T-helper 17 cell (primary cell): ENCODE results near the gene GTF2H1. TPM values are rescaled to one million over a fixed set of nuclear protein-coding genes. Genes with fewer than 3 reads are reported as not detected.

Experiments
- ATAC-seq: fragments of 150-1000 bp; cut with Tn5 transposase; 2 replicates; pipeline ENCODE4 v1.10.0; 2021; ENCODE audit warnings: mild to moderate bottlenecking, moderate library complexity
- DNase-seq, 3 donors: peaks; one replicate each; pipeline versions ENCODE4 v3.0.0 to v3.0.0-alpha.2; 2020 to 2021
- H3K9me3 ChIP-seq: one replicate; pipeline ENCODE4 v1.7.0; 2013; ENCODE audit warnings: low read length, mild to moderate bottlenecking; ENCODE audit not compliant: control insufficient read depth, poor library complexity, severe bottlenecking
- H3K27ac Mint-ChIP-seq: one replicate; pipeline ENCODE4 v1.8.0; 2022; ENCODE audit warnings: mild to moderate bottlenecking, moderate library complexity, mixed read lengths
- H3K27me3 Mint-ChIP-seq: one replicate; pipeline ENCODE4 v1.8.0; 2022; ENCODE audit warnings: mixed read lengths
- H3K36me3 Mint-ChIP-seq: one replicate; pipeline ENCODE4 v1.8.0; 2022; ENCODE audit warnings: low read depth, mixed read lengths
- H3K4me1 Mint-ChIP-seq: one replicate; pipeline ENCODE4 v1.8.0; 2022; ENCODE audit warnings: mild to moderate bottlenecking, mixed read lengths
- H3K4me3 Mint-ChIP-seq: one replicate; pipeline ENCODE4 v1.8.0; 2022; ENCODE audit warnings: mild to moderate bottlenecking, moderate library complexity, mixed read lengths
- total RNA-seq, 4 donors: library from RNA in 2 of 4; stranded (reverse) in 2 of 4; gene quantifications; one replicate each; pipeline ENCODE4 v1.2.3 and lab custom pipeline; 2022 to 2026

Gene GTF2H1
- total RNA-seq (10 to 100 TPM; 22.0 to 24.4 TPM), total RNA-seq (lab: John Stamatoyannopoulos, UW) (39.7 to 104 reads per million in 2 donors)

DNA sequence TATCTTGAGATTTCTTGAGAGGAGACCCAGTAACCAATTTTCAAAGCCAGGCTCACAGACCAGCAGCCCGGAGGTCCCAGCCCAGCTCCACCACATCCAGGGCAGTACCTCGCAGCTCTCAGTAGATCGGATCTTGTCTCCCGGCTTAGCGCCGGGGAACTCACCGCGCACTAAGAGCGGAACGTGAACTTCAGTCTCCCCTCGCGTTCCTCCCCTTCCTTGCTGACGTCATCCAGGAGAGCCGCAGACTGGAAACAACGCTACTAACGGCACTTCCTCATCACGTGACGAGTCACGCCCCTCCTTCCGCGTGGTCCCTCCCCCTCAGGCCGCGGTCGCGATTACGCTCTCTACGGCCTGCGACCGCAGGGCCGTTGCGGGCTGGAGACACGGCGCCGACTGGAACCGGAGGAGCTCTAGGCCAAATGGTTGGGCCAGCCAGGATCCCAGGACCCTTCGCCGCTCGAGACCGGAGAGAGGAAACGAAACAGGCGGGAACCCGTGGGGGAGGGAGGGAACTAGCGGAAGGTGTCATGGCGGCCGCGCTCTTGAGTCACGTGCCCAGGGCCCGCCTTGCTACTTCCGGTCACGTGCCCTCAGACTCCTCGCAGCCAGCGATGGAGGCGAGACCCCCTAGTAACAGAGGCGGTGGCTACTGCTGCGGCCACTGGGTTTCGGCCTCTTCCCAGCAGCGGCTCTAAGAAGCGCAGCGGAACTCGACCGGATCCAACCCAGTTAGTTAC, at the start of gene GTF2H1, which contains the start of gene HPS5:
GTF2H1 (plus strand) TSS at position 599 of the 743 bp plus-strand sequence. CDS start 10,508 bp downstream, outside the sequence.
HPS5 (minus strand) TSS at position 172 of the 743 bp plus-strand sequence. CDS start 4,282 bp downstream, outside the sequence.
- H3K27me3 Mint-ChIP-seq, result no peaks in the 10 kb centered on the region
- no peaks in the 10 kb centered on the region for H3K9me3 ChIP-seq
- peaks cover 61% of the 10 kb centered on the region for H3K4me1 Mint-ChIP-seq
- H3K4me3 Mint-ChIP-seq, result peak within 1 kb of the TSS; percentile 97
- peak within 1 kb of the TSS; percentile 99 for H3K27ac Mint-ChIP-seq
- peak; percentile 85 to 90 (median 89) for DNase-seq
- peak; percentile 89 for ATAC-seq
- H3K36me3 Mint-ChIP-seq, result peaks cover 11% of the 10 kb centered on the region

DNA sequence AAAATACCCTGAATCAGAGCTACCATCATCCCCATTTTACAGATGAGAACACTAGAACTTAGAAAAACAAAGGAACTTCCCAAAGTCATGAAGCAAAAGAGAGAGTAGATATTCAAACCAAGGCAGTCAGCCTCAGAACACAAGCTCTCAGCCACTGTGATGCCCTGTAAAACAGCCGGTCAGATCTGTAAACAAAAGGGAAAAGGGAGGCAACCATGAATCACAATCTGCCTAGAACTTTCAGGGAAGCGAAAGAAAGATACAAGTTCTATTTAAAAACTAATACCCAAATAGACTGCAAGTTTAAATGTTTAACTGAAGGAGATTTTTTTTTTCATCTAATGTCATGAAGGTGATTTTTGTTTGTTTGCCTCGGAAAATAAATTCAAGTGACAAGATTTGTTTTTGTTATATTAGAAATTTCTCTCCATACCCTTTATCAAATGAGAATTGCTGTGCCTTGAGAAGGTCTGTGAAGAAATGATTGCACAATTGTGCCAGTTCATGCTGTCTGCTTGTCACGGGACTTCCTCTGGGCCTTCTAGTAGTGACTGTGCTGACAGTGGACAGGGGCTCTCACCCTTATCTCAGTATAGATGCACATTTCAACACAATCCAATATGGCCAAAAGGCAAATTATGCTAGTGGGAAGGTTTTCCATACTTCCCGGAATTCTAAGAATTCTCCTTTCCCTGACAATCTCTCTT, 44.6 kb upstream of the GTF2H1 start:
- no peak overlapping the region for H3K4me3 Mint-ChIP-seq
- DNase-seq (no peak), ATAC-seq (no peak)
- peaks cover 7% of the 10 kb centered on the region for H3K36me3 Mint-ChIP-seq
- no peaks in the 10 kb centered on the region for H3K27me3 Mint-ChIP-seq
- H3K4me1 Mint-ChIP-seq, result peaks cover 6% of the 10 kb centered on the region
- peak overlapping the region; percentile 25 for H3K27ac Mint-ChIP-seq
- no peaks in the 10 kb centered on the region for H3K9me3 ChIP-seq

DNA sequence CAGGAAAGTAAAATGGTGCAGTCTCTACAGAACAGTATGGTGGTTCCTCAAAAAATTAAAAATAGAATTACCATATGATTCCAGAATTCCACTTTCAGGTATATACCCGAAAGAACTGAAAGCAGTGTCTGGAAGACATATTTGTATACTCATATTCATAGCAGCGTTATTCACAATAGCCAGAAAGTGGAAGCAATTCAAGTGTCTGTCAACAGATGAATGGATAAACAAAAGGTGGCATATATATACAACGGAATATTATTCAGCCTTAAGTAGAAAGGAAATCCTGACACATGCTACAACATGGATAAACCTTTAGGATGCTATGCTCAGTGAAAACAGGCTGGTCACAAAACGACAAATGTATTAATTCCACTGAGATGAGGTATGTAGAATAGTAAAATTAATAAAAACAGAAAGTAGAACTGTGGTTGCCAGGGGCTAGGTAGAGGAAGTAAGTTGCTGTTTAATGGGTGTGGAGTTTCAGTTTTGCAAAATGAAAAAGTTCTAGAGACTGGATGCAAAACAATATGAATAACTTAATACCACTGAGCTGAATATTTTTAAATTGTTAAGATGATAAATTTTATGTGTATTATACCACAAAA, 41.8 kb upstream of the GTF2H1 start:
- Mint-ChIP-seq H3K4me3 (no peak overlapping the region), H3K27me3 (no peaks in the 10 kb centered on the region), H3K36me3 (peaks cover 11% of the 10 kb centered on the region), H3K27ac (peak overlapping the region; percentile 75), H3K4me1 (peaks cover 10% of the 10 kb centered on the region)
- peak; percentile 55 for ATAC-seq
- no peak for DNase-seq
- H3K9me3 ChIP-seq, result no peaks in the 10 kb centered on the region

DNA sequence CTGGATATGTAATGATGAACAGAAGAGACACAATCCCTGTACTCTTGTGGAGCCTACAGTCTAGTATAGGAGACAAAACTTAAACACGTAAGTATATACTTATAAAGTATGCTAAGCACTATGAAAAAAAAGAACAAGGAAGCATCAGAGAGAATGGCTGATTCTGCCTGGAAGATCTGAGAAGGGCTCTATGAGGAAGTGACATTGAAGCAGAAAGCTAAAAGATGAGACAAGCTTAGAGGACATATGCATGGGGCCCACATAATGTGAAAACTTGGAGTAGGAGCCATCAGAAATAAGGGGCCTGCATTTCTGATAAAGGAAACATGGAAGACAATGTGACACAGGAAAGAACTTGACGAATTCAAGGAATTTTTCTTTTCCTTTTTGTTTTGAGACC, 39.7 kb upstream of the GTF2H1 start:
- no peaks in the 10 kb centered on the region for H3K9me3 ChIP-seq
- Mint-ChIP-seq H3K4me3 (no peak overlapping the region), H3K36me3 (peaks cover 26% of the 10 kb centered on the region), H3K27me3 (no peaks in the 10 kb centered on the region), H3K27ac (no peak overlapping the region), H3K4me1 (peaks cover 14% of the 10 kb centered on the region)
- ATAC-seq (no peak), DNase-seq (no peak)

DNA sequence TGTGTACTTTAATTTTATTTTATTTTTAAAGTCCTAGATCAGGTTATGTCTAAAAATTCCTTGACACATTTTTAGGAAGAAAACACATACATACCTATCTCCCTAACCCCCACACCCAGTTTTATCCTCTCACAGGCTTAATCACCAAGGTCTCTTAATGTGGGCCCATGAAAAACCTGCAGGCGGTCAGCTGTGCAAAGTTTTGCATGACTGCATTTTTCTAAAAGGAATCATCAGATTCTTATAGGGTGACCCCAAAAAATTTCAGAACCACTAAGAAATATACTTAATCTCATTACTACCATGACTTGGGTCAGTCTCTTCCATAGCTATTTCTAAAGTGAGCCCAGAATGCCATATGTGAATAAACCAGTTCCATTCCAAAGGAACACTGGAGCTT, 36.5 kb upstream of the GTF2H1 start:
- Mint-ChIP-seq H3K27me3 (no peaks in the 10 kb centered on the region), H3K27ac (no peak overlapping the region), H3K36me3 (peaks cover 29% of the 10 kb centered on the region), H3K4me1 (peaks cover 13% of the 10 kb centered on the region), H3K4me3 (no peak overlapping the region)
- DNase-seq, result no peak
- ATAC-seq, result no peak
- H3K9me3 ChIP-seq, result no peaks in the 10 kb centered on the region

DNA sequence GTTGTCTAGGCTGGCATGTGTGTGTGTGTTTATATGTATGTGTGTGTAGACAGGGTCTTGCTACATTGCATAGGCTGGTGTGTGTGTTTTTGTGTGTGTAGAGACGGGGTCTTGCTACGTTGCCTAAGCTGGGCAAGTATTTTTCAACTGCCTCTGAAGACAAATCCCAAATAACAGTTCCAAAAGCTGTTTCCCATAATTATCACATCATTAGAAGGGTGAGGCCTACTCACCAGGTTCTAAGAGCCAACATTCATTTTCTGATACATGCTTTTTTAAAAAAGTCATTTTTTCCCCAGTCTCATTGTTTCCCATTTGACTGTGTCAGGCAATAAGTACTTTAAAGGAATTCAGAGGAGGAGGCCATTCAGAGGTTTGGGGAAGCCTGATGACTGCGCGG, 33.5 kb upstream of the GTF2H1 start:
- no peaks in the 10 kb centered on the region for H3K9me3 ChIP-seq

DNA sequence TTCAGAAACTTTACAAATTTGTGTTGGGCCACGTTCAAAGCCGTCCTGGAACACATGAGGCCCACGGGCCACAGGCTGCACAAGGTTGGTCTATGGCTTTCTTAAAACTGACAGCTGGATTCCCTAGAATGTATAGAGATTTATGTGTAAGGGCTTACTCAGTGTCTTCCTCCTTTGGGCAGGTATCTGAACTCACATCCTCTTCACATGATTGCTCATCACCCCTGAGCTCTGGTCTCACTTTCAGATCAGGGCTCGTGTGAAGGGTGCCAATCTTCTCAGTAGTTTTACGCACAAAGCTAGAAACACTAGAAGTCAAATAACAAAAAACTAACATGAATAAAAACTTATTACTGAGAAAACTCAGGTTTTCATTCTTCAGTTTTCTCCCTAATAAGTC, 27.5 kb upstream of the GTF2H1 start:
- H3K9me3 ChIP-seq, result no peaks in the 10 kb centered on the region
- Mint-ChIP-seq H3K4me3 (no peak overlapping the region), H3K36me3 (peaks cover 14% of the 10 kb centered on the region), H3K27ac (peak overlapping the region; percentile 19), H3K27me3 (no peaks in the 10 kb centered on the region), H3K4me1 (peaks cover 7% of the 10 kb centered on the region)
- DNase-seq (no peak), ATAC-seq (no peak)

More for the DNA sequence above, 33.5 kb upstream of the GTF2H1 start:
- H3K4me1 Mint-ChIP-seq, result peaks cover 9% of the 10 kb centered on the region
- DNase-seq, result no peak
- peaks cover 25% of the 10 kb centered on the region for H3K36me3 Mint-ChIP-seq
- no peak for ATAC-seq
- no peak overlapping the region for H3K27ac Mint-ChIP-seq
- H3K4me3 Mint-ChIP-seq, result no peak overlapping the region
- H3K27me3 Mint-ChIP-seq, result no peaks in the 10 kb centered on the region

DNA sequence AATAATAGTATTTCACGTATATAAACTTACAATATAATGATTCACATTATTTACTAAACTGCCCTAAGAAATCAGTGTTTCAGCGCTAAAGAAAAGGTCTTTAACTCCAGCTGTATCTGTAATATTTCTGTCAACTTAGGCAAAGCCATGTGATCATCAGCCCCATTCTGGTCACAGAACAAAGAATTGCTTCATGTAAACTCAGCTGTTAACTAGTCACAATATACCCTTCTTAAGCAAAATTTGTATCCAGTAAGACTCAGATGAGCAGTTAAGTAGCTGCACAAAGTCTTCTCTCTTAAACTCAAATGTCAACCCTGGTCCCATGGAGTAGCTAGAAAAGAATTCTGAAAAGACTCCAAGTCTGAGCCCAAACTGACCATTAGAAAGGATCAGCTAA, 27.1 kb upstream of the GTF2H1 start:
- Mint-ChIP-seq H3K4me1 (peaks cover 6% of the 10 kb centered on the region), H3K36me3 (peaks cover 14% of the 10 kb centered on the region), H3K27me3 (no peaks in the 10 kb centered on the region), H3K4me3 (no peak overlapping the region), H3K27ac (no peak overlapping the region)
- no peaks in the 10 kb centered on the region for H3K9me3 ChIP-seq
- no peak for DNase-seq
- ATAC-seq, result no peak

DNA sequence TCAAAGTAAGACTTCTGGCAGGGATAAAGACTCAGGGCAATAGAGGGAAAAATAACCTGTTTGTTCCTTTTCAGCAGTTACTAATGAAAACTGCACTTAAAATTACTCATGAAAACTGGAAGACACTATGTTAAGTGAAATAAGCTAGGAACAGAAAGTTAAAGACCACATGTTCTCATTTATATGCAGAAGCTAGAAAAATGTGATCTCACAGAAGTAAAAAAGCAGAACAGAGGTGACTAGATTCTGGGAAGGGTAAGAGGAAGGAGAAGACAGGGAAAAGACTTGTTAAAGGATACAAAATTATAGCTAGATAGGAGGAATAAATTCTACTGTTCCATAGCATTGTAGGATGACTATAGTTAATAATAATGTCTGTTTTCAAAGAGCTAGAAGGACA, 22.6 kb upstream of the GTF2H1 start:
- Mint-ChIP-seq H3K36me3 (peaks cover 16% of the 10 kb centered on the region), H3K4me3 (no peak overlapping the region), H3K27me3 (no peaks in the 10 kb centered on the region), H3K27ac (peak overlapping the region; percentile 47), H3K4me1 (peaks cover 14% of the 10 kb centered on the region)
- ATAC-seq (no peak), DNase-seq (no peak)
- H3K9me3 ChIP-seq, result no peaks in the 10 kb centered on the region

DNA sequence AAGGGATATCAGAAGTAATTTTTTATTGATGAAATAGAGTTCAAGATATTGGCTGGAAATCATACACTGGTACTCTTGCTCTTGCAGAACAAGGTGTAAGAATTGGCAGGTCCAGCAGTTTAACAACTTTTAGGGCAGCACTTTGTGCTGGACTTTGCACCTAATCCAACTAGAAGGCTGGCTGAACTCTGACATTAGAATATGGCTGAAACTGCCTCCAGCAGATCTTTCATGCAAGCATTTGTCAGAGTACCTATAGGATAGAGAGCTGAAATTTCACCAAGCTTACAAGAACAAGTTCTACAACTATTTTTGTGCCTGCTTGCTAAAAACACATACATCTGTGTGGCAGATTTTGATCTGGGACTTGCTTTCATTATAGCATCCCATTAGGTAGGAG, 17.6 kb upstream of the GTF2H1 start:
- H3K27ac Mint-ChIP-seq, result no peak overlapping the region
- peaks cover 10% of the 10 kb centered on the region for H3K4me1 Mint-ChIP-seq
- H3K4me3 Mint-ChIP-seq, result no peak overlapping the region
- no peak for DNase-seq
- H3K9me3 ChIP-seq, result no peaks in the 10 kb centered on the region
- no peaks in the 10 kb centered on the region for H3K27me3 Mint-ChIP-seq
- ATAC-seq, result no peak
- peaks cover 14% of the 10 kb centered on the region for H3K36me3 Mint-ChIP-seq

DNA sequence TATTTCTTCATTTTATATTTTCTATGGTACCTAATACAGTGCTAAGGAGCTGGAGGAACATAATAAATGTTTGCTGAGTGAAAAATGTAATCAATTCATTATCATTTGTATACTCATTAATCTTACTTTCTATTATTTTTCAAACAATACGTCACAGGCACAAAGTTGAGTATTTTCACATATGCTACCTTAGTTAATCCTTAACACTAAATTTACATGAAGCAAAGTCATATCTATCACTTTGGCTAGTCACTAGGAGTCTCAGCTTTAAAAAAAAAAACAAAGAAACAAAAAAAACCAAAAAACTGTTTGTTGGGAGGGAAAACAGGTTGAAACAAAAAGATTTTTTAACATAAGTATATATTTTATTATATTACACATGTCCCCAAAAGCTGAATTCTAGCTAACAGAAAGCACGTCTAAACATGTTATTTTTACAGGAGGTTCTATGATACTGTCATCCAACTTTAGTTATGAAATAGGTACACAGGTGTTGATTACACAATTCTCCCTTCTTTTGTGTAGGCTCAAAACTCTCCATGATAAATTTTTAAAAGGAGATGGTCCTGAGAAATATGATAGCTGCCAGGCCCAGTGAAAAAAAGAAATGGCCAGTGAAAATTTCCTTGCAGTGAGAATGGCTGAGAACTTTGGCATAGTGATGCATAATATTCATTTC, 14.8 kb upstream of the GTF2H1 start:
- Mint-ChIP-seq H3K36me3 (peaks cover 8% of the 10 kb centered on the region), H3K4me1 (no peaks in the 10 kb centered on the region)
- no peak for ATAC-seq

DNA sequence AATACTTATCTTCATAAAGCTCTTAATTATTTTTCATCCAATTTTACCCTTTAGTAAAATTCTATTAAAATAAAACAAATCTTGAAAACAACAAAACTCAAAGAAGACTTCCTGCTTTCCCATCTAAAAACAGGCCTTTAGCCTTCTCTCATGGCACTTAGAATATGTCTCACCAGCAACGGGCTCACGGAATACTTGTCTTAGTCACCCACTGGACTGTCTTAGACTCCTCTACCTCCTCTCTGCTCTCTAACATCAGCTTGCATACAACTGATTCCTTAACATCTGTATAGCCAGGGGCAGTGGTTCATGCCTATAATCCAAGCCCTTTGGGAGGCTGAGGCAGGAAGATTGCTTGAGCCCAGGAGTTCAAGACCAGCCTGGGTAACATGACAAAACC, 14.1 kb upstream of the GTF2H1 start:
- no peaks in the 10 kb centered on the region for H3K4me1 Mint-ChIP-seq
- DNase-seq (no peak), ATAC-seq (no peak)
- H3K4me3 Mint-ChIP-seq, result no peak overlapping the region
- H3K27ac Mint-ChIP-seq, result no peak overlapping the region
- H3K36me3 Mint-ChIP-seq, result peaks cover 5% of the 10 kb centered on the region
- no peaks in the 10 kb centered on the region for H3K9me3 ChIP-seq
- H3K27me3 Mint-ChIP-seq, result no peaks in the 10 kb centered on the region

More for the DNA sequence above, 14.8 kb upstream of the GTF2H1 start:
- DNase-seq, result no peak
- peak overlapping the region; percentile 37 for H3K27ac Mint-ChIP-seq
- H3K27me3 Mint-ChIP-seq, result no peaks in the 10 kb centered on the region
- H3K4me3 Mint-ChIP-seq, result no peak overlapping the region
- no peaks in the 10 kb centered on the region for H3K9me3 ChIP-seq

DNA sequence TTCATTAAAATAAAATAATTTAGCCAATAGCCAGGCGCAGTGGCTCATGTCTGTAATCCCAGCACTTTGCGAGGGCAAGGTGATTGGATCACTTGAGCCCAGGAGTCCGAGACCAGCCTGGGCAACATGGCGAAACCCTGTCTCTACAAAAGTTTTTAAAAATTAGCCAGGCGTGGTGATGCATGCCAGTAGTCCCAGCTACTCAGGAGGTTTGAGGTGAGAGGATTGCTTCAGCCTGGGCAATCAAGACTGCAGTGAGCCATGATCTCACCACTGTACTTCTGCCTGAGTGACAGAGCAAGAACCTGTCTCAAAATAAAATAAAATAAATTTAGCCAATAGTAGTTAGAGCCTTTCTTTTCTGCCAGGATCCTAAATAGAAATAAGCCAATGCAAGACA, 12.7 kb upstream of the GTF2H1 start:
- ATAC-seq (no peak), DNase-seq (no peak)
- Mint-ChIP-seq H3K27ac (no peak overlapping the region), H3K36me3 (peaks cover 4% of the 10 kb centered on the region), H3K27me3 (no peaks in the 10 kb centered on the region), H3K4me1 (no peaks in the 10 kb centered on the region), H3K4me3 (no peak overlapping the region)
- no peaks in the 10 kb centered on the region for H3K9me3 ChIP-seq
